Keratinocyte (primary cell): Measurements from ENCODE around the gene IGF1R. TPM values are rescaled to one million over a fixed set of nuclear protein-coding genes. Genes with fewer than 3 reads are reported as not detected.

Experiments
- DNase-seq: peaks from one replicate; pipeline ENCODE4 v3.0.0-alpha.2; 2011; ENCODE audit warnings: low read depth, missing footprints, low spot score
- FAIRE-seq: peaks from 2 replicates; lab custom pipeline; 2011; peaks lifted over from hg19 to GRCh38; lab: Jason Lieb, UNC
- H2AFZ ChIP-seq: 2 replicates; pipeline ENCODE4 v1.6.0; 2012; ENCODE audit warnings: low read length, control low read depth, inconsistent platforms; ENCODE audit not compliant: control insufficient read depth
- H3K27ac ChIP-seq: 2 replicates; pipeline ENCODE4 v1.5.1; 2011; ENCODE audit warnings: low read length; ENCODE audit not compliant: control insufficient read depth, insufficient read depth
- H3K27me3 ChIP-seq: 3 replicates; pipeline ENCODE4 v1.6.0; 2011; ENCODE audit warnings: low read length; ENCODE audit not compliant: control insufficient read depth, insufficient read depth; ENCODE audit errors: extremely low read depth
- H3K36me3 ChIP-seq, 2 experiments: 2 replicates in 1 of 2; 3 replicates in 1 of 2; pipeline ENCODE4 v1.5.1; 2011; ENCODE audit warnings: low read length in 2 of 2, mild to moderate bottlenecking in 1 of 2; ENCODE audit not compliant: control insufficient read depth in 2 of 2, insufficient read depth in 2 of 2; ENCODE audit errors: extremely low read depth in 1 of 2
- H3K4me1 ChIP-seq: 3 replicates; pipeline ENCODE4 v1.5.1; 2011; ENCODE audit warnings: low read length; ENCODE audit not compliant: control insufficient read depth, insufficient read depth; ENCODE audit errors: extremely low read depth
- H3K4me2 ChIP-seq: 3 replicates; pipeline ENCODE4 v1.6.0; 2011; ENCODE audit warnings: low read depth, low read length; ENCODE audit not compliant: control insufficient read depth, insufficient read depth; ENCODE audit errors: extremely low read depth
- H3K4me3 ChIP-seq, 3 experiments: fragments of 200-600 bp in 1 of 3; sonication (generic) in 1 of 3; 2 replicates in 2 of 3; 3 replicates in 1 of 3; pipeline ENCODE4 v1.5.1; 2011 to 2016; ENCODE audit warnings: low read length in 3 of 3, mild to moderate bottlenecking in 3 of 3, control low read depth in 2 of 3, inconsistent platforms in 1 of 3, low read depth in 1 of 3, mixed read lengths in 1 of 3, mixed run types in 1 of 3, moderate library complexity in 1 of 3; ENCODE audit not compliant: control insufficient read depth in 2 of 3, insufficient read depth in 2 of 3; ENCODE audit errors: extremely low read depth in 1 of 3
- H3K79me2 ChIP-seq: 2 replicates; pipeline ENCODE4 v1.6.0; 2012; ENCODE audit warnings: low read length; ENCODE audit not compliant: control insufficient read depth, insufficient read depth
- H3K9ac ChIP-seq: 3 replicates; pipeline ENCODE4 v1.6.0; 2011; ENCODE audit warnings: low read length; ENCODE audit not compliant: control insufficient read depth, insufficient read depth; ENCODE audit errors: extremely low read depth
- H3K9me1 ChIP-seq: 3 replicates; pipeline ENCODE4 v1.6.0; 2011; ENCODE audit warnings: low read length; ENCODE audit not compliant: control insufficient read depth, insufficient read depth; ENCODE audit errors: extremely low read depth
- H3K9me3 ChIP-seq: 2 replicates; pipeline ENCODE4 v1.5.1; 2012; ENCODE audit warnings: low read depth, low read length; ENCODE audit not compliant: control insufficient read depth
- H4K20me1 ChIP-seq: 3 replicates; pipeline ENCODE4 v1.6.0; 2011; ENCODE audit warnings: low read length; ENCODE audit not compliant: control insufficient read depth, insufficient read depth; ENCODE audit errors: extremely low read depth
- EZH2 ChIP-seq: IDR thresholded peaks from one replicate; pipeline ENCODE4 v1.6.1; 2012; ENCODE audit warnings: inconsistent platforms, mild to moderate bottlenecking, low read length, moderate library complexity
- dilution Hi-C: fragments of 300-500 bp; cut with MboI; formaldehyde crosslinking; loops from one replicate; pipeline ENCODE4 v1.7.0; 2020; ENCODE audit warnings: low sequenced_read_pairs; ENCODE audit not compliant: extremely low pct_ligation_motif_present
- polyA plus RNA-seq, 5 experiments: library from polyadenylated mRNA; depleted of rRNA in 3 of 5; stranded (reverse) in 3 of 5; stranded (forward) in 1 of 5; unstranded in 1 of 5; fragments of >200 nt; gene quantifications; 1 replicate in 1 of 5; 2 replicates in 3 of 5; 3 replicates in 1 of 5; pipeline versions ENCODE4 v1.2.1 to v1.2.3, GENCODE V29; 2011 to 2012; ENCODE audit warnings: missing spikeins in 2 of 5, low read depth in 1 of 5, low replicate concordance in 1 of 5
- TF ChIP-seq, protein P1 (sequence below), 3 experiments: IDR thresholded peaks in 1 of 3; conservative IDR thresholded peaks in 1 of 3; optimal IDR thresholded peaks in 1 of 3; 2 replicates in 2 of 3; 3 replicates in 1 of 3; pipeline versions ENCODE3 to v1.5.1; 2011; ENCODE audit warnings: low read length in 3 of 3, mild to moderate bottlenecking in 3 of 3, moderate library complexity in 2 of 3, control low read depth in 1 of 3, inconsistent platforms in 1 of 3; ENCODE audit not compliant: insufficient read depth in 2 of 3; ENCODE audit errors: extremely low read depth in 1 of 3

IGF1R gene
- polyA plus RNA-seq, 1 donor (not counting 4 experiments of a cell fraction or from before 2014, with no cell fraction given), result 14.5 TPM

DNA sequence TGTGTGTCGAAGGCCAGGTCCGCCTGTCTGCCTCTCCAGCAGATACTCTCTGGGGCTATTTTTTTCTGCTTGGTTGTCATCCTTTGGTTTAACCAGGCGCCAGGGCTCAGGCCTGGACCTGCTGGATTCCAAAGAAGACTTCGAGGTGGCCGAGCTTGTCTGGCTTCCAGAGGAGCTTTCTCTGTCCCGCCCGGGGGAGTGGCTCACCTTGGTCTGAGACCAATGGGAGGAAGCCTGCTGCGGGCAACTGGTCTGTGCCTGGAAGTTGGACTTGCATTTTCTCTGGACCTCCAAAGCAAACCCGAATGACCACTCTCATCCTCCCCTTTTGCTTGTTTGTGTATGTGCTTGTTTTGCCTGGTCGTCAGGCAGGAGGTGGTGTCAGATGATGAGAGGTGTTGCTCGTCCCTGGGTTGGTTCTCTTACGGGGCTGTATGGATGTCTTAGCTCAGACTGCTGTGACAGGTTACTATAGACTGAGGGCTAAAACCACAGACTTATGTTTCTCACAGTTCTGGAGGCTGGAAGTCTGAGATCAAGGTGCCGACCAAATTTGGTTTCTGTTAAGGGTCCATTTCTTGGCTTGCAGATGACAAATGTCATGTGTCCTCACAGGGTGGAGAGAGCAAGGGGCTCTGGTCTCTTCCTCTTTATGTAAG lies 19.3 kb downstream of the IGF1R start:
- no peaks in the 10 kb centered on the region for H3K27me3 ChIP-seq
- no peak overlapping the region for H2AFZ ChIP-seq
- H3K9me1 ChIP-seq, result peaks cover 12% of the 10 kb centered on the region
- peak overlapping the region; percentile 95 for H3K27ac ChIP-seq
- H3K79me2 ChIP-seq, result peaks cover 95% of the 10 kb centered on the region
- DNase-seq (peak; percentile 40), FAIRE-seq (no peak)
- H4K20me1 ChIP-seq, result peaks cover 7% of the 10 kb centered on the region
- peak overlapping the region; percentile 77 for H3K9ac ChIP-seq
- dilution Hi-C loops, result no loop called here
- peaks cover 38% of the 10 kb centered on the region for H3K4me1 ChIP-seq
- peaks cover 0 to 4% of the 10 kb centered on the region in 2 experiments for H3K36me3 ChIP-seq
- H3K4me2 ChIP-seq, result peak overlapping the region; percentile 76
- no peaks in the 10 kb centered on the region for H3K9me3 ChIP-seq
- TF ChIP-seq EZH2, result no peak
- TF ChIP-seq, protein P1, sequence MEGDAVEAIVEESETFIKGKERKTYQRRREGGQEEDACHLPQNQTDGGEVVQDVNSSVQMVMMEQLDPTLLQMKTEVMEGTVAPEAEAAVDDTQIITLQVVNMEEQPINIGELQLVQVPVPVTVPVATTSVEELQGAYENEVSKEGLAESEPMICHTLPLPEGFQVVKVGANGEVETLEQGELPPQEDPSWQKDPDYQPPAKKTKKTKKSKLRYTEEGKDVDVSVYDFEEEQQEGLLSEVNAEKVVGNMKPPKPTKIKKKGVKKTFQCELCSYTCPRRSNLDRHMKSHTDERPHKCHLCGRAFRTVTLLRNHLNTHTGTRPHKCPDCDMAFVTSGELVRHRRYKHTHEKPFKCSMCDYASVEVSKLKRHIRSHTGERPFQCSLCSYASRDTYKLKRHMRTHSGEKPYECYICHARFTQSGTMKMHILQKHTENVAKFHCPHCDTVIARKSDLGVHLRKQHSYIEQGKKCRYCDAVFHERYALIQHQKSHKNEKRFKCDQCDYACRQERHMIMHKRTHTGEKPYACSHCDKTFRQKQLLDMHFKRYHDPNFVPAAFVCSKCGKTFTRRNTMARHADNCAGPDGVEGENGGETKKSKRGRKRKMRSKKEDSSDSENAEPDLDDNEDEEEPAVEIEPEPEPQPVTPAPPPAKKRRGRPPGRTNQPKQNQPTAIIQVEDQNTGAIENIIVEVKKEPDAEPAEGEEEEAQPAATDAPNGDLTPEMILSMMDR (optimal IDR thresholded peaks at IDR 0.05 in 1 of 3, IDR thresholded peaks at IDR 0.05 in 1 of 3, conservative IDR thresholded peaks at IDR 0.05 in 1 of 3; ENCODE audit: extremely low read depth in 1 of 3, insufficient read depth in 2 of 3, low read length in 3 of 3), result no peak
- H3K4me3 ChIP-seq, result peak overlapping the region in 1 of 3 experiments; percentile 15

DNA sequence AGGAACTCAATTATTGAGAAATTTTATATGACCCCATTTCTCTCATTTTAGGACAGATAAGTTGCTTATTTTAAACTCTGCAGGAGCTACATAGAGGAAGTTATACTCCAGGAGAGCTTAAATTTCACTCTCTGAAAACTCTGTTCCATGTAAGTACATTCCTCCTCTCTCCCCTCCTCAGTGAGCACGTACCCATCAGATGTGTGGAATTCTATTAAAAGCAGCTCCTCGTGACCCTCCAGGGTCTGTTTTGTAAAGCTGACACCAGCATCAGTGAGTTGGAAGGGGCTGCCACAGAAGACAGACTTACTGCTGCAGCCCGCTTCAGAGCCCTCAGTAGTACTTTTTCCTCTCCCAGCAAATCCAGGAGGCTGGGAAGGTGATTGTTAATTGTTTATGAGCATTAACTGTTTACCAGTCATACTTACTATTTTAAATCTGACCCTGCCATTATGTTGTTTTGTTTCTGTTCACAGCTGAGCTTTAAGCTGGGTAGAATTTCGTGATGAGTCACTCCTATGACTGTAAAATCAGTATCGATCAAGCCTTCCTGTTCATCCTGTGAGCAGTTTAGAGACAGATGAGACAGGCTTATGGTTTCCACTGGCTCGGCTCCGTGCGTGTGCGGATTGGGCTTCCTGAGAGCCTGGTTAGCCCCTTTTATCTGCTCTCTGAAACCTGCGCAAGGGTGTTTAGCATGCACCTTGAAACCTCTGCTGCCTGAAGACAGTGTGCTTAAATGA lies 20.4 kb downstream of the IGF1R start:
- Histone ChIP-seq H3K36me3 (peaks cover 0 to 4% of the 10 kb centered on the region in 2 experiments), H3K4me2 (peak overlapping the region; percentile 76), H4K20me1 (peaks cover 7% of the 10 kb centered on the region), H3K9me1 (peaks cover 12% of the 10 kb centered on the region), H3K9ac (peak overlapping the region; percentile 77), H3K4me3 (peak overlapping the region in 2 of 3 experiments; percentile 32 to 43), H3K27me3 (no peaks in the 10 kb centered on the region), H3K4me1 (peaks cover 38% of the 10 kb centered on the region), H3K9me3 (no peaks in the 10 kb centered on the region), H3K79me2 (peaks cover 95% of the 10 kb centered on the region), H2AFZ (no peak overlapping the region), H3K27ac (peak overlapping the region; percentile 95)
- FAIRE-seq (peak; percentile 60), DNase-seq (peak; percentile 61)
- no peak for TF ChIP-seq EZH2
- TF ChIP-seq, protein P1 (optimal IDR thresholded peaks at IDR 0.05 in 1 of 3, IDR thresholded peaks at IDR 0.05 in 1 of 3, conservative IDR thresholded peaks at IDR 0.05 in 1 of 3; ENCODE audit: extremely low read depth in 1 of 3, insufficient read depth in 2 of 3, low read length in 3 of 3), result no peak
- dilution Hi-C loops, result no loop called here
